Mesothelial cell of epicardium (in vitro differentiated cells): ENCODE results near the gene MYL6B. TPM values are rescaled to one million over a fixed set of nuclear protein-coding genes. Genes with fewer than 3 reads are reported as not detected.
A peak's percentile ranks its signal among the peaks of the same experiment; 100 is the strongest.

Source experiments
- DNase-seq, 2 experiments: peaks; one replicate each; pipeline ENCODE4 v3.0.0; 2021; ENCODE audit warnings: low spot score in 2 of 2; ENCODE audit not compliant: unreplicated experiment in 2 of 2
- H3K27ac Mint-ChIP-seq: 2 replicates; pipeline ENCODE4 v1.8.0; 2021; ENCODE audit warnings: mixed read lengths
- H3K27me3 Mint-ChIP-seq: 2 replicates; pipeline ENCODE4 v1.8.0; 2021; ENCODE audit warnings: low read depth, mixed read lengths
- H3K36me3 Mint-ChIP-seq: 2 replicates; pipeline ENCODE4 v1.8.0; 2021; ENCODE audit warnings: mixed read lengths
- H3K4me1 Mint-ChIP-seq: 2 replicates; pipeline ENCODE4 v1.8.0; 2021; ENCODE audit warnings: mixed read lengths
- H3K4me3 Mint-ChIP-seq: 2 replicates; pipeline ENCODE4 v1.8.0; 2021; ENCODE audit warnings: mild to moderate bottlenecking, moderate library complexity, mixed read lengths
- H3K9me3 Mint-ChIP-seq: 2 replicates; pipeline ENCODE4 v1.8.0; 2021; ENCODE audit warnings: mixed read lengths
- CTCF ChIP-seq: fragments of 200-600 bp; sonication (generic); IDR thresholded peaks from one replicate; pipeline ENCODE4 v1.5.0; 2021; ENCODE audit warnings: antibody characterized with exemption; ENCODE audit not compliant: unreplicated experiment
- total RNA-seq: library from RNA; stranded (reverse); gene quantifications from 3 replicates; pipeline ENCODE4 v1.2.1, GENCODE V29; 2021

Gene MYL6B
- total RNA-seq, 1 donor from 2014 or later, result 150 TPM

- Mint-ChIP-seq H3K4me3 (peak overlapping the region; percentile 96), H3K27ac (peak overlapping the region; percentile 98), H3K9me3 (no peaks in the 10 kb centered on the region), H3K4me1 (peaks cover 29% of the 10 kb centered on the region), H3K36me3 (peaks cover 19% of the 10 kb centered on the region), H3K27me3 (no peaks in the 10 kb centered on the region)
- no peak for TF ChIP-seq CTCF
- peak in 1 of 2 experiments; percentile 48 for DNase-seq
Observed at GRCh38 chr12:56104815-56105608, 47.4 kb upstream of the MYL6B start.

DNA sequence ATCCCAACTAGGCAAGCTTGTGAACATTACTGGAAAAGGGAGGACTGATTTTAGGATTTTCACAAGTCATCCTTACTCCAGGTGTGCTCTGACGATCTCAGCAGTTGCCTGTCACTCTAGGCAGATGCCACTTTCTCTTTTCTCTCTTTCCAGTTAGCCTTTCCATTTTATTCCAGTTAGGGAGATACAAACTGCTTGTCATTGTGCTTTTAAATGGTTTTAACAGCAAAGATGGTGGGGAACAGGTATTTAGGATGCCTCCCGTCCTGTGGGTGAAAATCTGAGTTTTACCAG is 46.8 kb upstream of the MYL6B start:
- H3K4me3 Mint-ChIP-seq, result peak overlapping the region; percentile 96
- no peaks in the 10 kb centered on the region for H3K27me3 Mint-ChIP-seq
- no peaks in the 10 kb centered on the region for H3K9me3 Mint-ChIP-seq
- no peak for TF ChIP-seq CTCF
- H3K4me1 Mint-ChIP-seq, result peaks cover 29% of the 10 kb centered on the region
- H3K36me3 Mint-ChIP-seq, result peaks cover 22% of the 10 kb centered on the region
- no peak for DNase-seq
- peak overlapping the region; percentile 98 for H3K27ac Mint-ChIP-seq

DNA sequence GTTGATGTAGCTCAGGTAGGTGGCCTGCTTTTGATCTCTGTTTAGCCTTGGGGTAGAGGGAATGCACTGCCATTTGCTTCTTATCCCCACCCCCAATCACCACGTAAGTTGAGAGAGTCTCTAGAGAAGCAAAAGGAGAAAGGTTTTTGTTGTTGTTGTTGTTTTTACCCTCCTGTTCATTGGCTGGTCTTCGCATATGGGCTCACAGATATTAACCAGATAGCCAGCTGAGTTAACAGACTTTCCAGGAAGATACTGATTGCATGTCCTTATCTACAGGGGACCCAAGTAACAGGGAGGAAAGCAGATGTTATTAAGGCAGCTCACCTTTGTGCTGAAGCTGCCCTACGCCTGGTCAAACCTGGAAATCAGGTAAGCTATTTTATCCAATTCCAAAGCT is 45.1 kb upstream of the MYL6B start:
- H3K4me1 Mint-ChIP-seq, result peaks cover 29% of the 10 kb centered on the region
- TF ChIP-seq CTCF, result no peak
- H3K36me3 Mint-ChIP-seq, result peaks cover 28% of the 10 kb centered on the region
- H3K9me3 Mint-ChIP-seq, result no peaks in the 10 kb centered on the region
- DNase-seq, result no peak
- H3K27me3 Mint-ChIP-seq, result no peaks in the 10 kb centered on the region
- H3K27ac Mint-ChIP-seq, result no peak overlapping the region
- no peak overlapping the region for H3K4me3 Mint-ChIP-seq

GRCh38 chr12:56110571-56110970 is 41.8 kb upstream of the MYL6B start:
- H3K27ac Mint-ChIP-seq, result no peak overlapping the region
- H3K36me3 Mint-ChIP-seq, result peaks cover 40% of the 10 kb centered on the region
- H3K4me1 Mint-ChIP-seq, result peaks cover 15% of the 10 kb centered on the region
- no peak for DNase-seq
- TF ChIP-seq CTCF, result no peak
- H3K9me3 Mint-ChIP-seq, result no peaks in the 10 kb centered on the region
- H3K4me3 Mint-ChIP-seq, result no peak overlapping the region
- H3K27me3 Mint-ChIP-seq, result no peaks in the 10 kb centered on the region

- Mint-ChIP-seq H3K27ac (peak overlapping the region; percentile 32), H3K9me3 (no peaks in the 10 kb centered on the region), H3K4me1 (peaks cover 16% of the 10 kb centered on the region), H3K36me3 (peaks cover 32% of the 10 kb centered on the region), H3K4me3 (peak overlapping the region; percentile 7), H3K27me3 (no peaks in the 10 kb centered on the region)
- TF ChIP-seq CTCF, result no peak
- DNase-seq, result no peak
Observed at GRCh38 chr12:56114084-56114483, 38.3 kb upstream of the MYL6B start.

GRCh38 chr12:56115329-56115728 is 37.1 kb upstream of the MYL6B start:
- no peak for TF ChIP-seq CTCF

More at GRCh38 chr12:56115329-56115728, 37.1 kb upstream of the MYL6B start:
- Mint-ChIP-seq H3K9me3 (no peaks in the 10 kb centered on the region), H3K27ac (peak overlapping the region; percentile 100), H3K4me1 (peaks cover 28% of the 10 kb centered on the region), H3K27me3 (no peaks in the 10 kb centered on the region), H3K4me3 (peak overlapping the region; percentile 99), H3K36me3 (peaks cover 26% of the 10 kb centered on the region)
- no peak for DNase-seq
